K562 (cell line): Measurements from ENCODE around the gene CRLF3. TPM values are rescaled to one million over a fixed set of nuclear protein-coding genes. Genes with fewer than 3 reads are reported as not detected.

ENCODE experiments used
- HIVEP1 ChIP-seq: fragments of 250-450 bp; sonication (Bioruptor Pico); IDR thresholded peaks from 2 replicates; pipeline ENCODE4 v1.4.0; 2020; ENCODE audit warnings: mild to moderate bottlenecking
- HNRNPK ChIP-seq: fragments of 200-400 bp; formaldehyde crosslinking; IDR thresholded peaks from one replicate; pipeline ENCODE4 v1.6.1; 2018; ENCODE audit warnings: mild to moderate bottlenecking, low read depth, low read length; ENCODE audit not compliant: poor library complexity, severe bottlenecking
- JUNB ChIP-seq: fragments of 450-650 bp; formaldehyde crosslinking; conservative IDR thresholded peaks from 2 replicates; pipeline ENCODE4 v1.4.0; 2020; ENCODE audit warnings: mild to moderate bottlenecking
- MAFG ChIP-seq: fragments of 450-650 bp; conservative IDR thresholded peaks from 2 replicates; pipeline ENCODE4 v1.6.1; 2016; ENCODE audit warnings: missing genetic modification characterization, missing compliant biosample characterization
- MAFK ChIP-seq: IDR thresholded peaks from 2 replicates; pipeline ENCODE4 v1.6.1; 2011; ENCODE audit warnings: low read length, improper control_type of control experiment
- MAZ ChIP-seq, 2 experiments: fragments of 450-650 bp in 1 of 2; sonication (generic) in 1 of 2; formaldehyde crosslinking; IDR thresholded peaks in 1 of 2; conservative IDR thresholded peaks in 1 of 2; 2 replicates each; pipeline versions ENCODE4 v1.4.0 to v1.5.0; 2020; ENCODE audit warnings: mild to moderate bottlenecking in 1 of 2, missing genetic modification reagents in 1 of 2
- MYNN ChIP-seq, 2 experiments: sonication (generic); formaldehyde crosslinking in 1 of 2; IDR thresholded peaks; 2 replicates each; pipeline versions ENCODE4 v1.5.0 to v1.6.1; 2016 to 2020; ENCODE audit warnings: antibody characterized with exemption in 1 of 2, missing genetic modification reagents in 1 of 2
- NEUROD1 ChIP-seq: fragments of 150-350 bp; IDR thresholded peaks from 2 replicates; pipeline ENCODE4 v1.6.1; 2014; ENCODE audit warnings: borderline replicate concordance, low read length, low read depth; ENCODE audit not compliant: partially characterized antibody
- RUNX1 ChIP-seq: sonication (generic); IDR thresholded peaks from 2 replicates; pipeline ENCODE4 v1.6.1; 2016; ENCODE audit warnings: antibody characterized with exemption, low read depth
- SAFB ChIP-seq: fragments of 200-400 bp; formaldehyde crosslinking; IDR thresholded peaks from 2 replicates; pipeline ENCODE4 v1.6.1; 2017; ENCODE audit warnings: low read depth, low read length, borderline replicate concordance
- SRF ChIP-seq, 2 experiments: fragments of 250-450, 450-650 bp in 1 of 2; sonication (Bioruptor Pico) in 1 of 2; sonication (generic) in 1 of 2; formaldehyde crosslinking; IDR thresholded peaks; 2 replicates each; pipeline versions ENCODE4 v1.5.0 to v1.5.1; 2020 to 2022; ENCODE audit warnings: mild to moderate bottlenecking in 1 of 2, missing genetic modification reagents in 1 of 2
- STAT5A ChIP-seq: IDR thresholded peaks from 2 replicates; pipeline ENCODE4 v1.6.1; 2012; ENCODE audit warnings: low read length, inconsistent platforms, borderline replicate concordance
- ZNF507 ChIP-seq: conservative IDR thresholded peaks from 2 replicates; pipeline ENCODE4 v1.6.1; 2017; ENCODE audit warnings: missing genetic modification characterization, missing compliant biosample characterization
- polyA plus RNA-seq, 8 experiments: library from polyadenylated mRNA; depleted of rRNA in 4 of 8; stranded (reverse) in 5 of 8; unstranded in 3 of 8; fragments of >200 nt; fragmentation: Nextera tagmentation in 2 of 8; fragmentation: Illumina TruSeq in 1 of 8; extraction: Ambion mirVana in 2 of 8; extraction: Trizol in 1 of 8; gene quantifications; 2 replicates each; pipeline versions ENCODE4 v1.2.1 to v1.2.3, GENCODE V29; 2011 to 2014; ENCODE audit warnings: inconsistent platforms in 1 of 8, missing spikeins in 1 of 8
- total RNA-seq, 7 experiments: library from RNA; depleted of rRNA in 6 of 7; stranded (reverse); fragments of >200 nt in 6 of 7; fragmentation: Illumina TruSeq in 2 of 7; extraction: Trizol in 2 of 7; gene quantifications; 2 replicates each; pipeline versions ENCODE4 v1.2.1 to v1.2.3, GENCODE V29; 2011 to 2021; ENCODE audit warnings: low replicate concordance in 1 of 7
- TF ChIP-seq, protein P1 (sequence below): sonication (generic); formaldehyde crosslinking; IDR thresholded peaks from 2 replicates; pipeline ENCODE4 v1.8.0; 2022; ENCODE audit warnings: mild to moderate bottlenecking, missing genetic modification reagents
- TF ChIP-seq, protein P2 (sequence below): sonication (generic); formaldehyde crosslinking; IDR thresholded peaks from 2 replicates; pipeline ENCODE4 v1.8.1; 2023; ENCODE audit warnings: mild to moderate bottlenecking, missing genetic modification reagents, moderate library complexity
- TF ChIP-seq, protein P3 (sequence below): fragments of 450-650 bp; IDR thresholded peaks from 2 replicates; pipeline ENCODE4 v1.6.1; 2016; ENCODE audit warnings: mild to moderate bottlenecking
- TF ChIP-seq, protein P4 (sequence below): fragments of 200-400 bp; formaldehyde crosslinking; IDR thresholded peaks from 2 replicates; pipeline ENCODE4 v1.6.1; 2017; ENCODE audit warnings: mild to moderate bottlenecking, low read depth, low read length, moderate library complexity

CRLF3 gene
- total and polyA plus RNA-seq, 9 of the 15 experiments (the other 6 are each of a cell fraction or from before 2014, with no cell fraction given) = 13.2 to 55.9 (median 29.8) TPM

DNA sequence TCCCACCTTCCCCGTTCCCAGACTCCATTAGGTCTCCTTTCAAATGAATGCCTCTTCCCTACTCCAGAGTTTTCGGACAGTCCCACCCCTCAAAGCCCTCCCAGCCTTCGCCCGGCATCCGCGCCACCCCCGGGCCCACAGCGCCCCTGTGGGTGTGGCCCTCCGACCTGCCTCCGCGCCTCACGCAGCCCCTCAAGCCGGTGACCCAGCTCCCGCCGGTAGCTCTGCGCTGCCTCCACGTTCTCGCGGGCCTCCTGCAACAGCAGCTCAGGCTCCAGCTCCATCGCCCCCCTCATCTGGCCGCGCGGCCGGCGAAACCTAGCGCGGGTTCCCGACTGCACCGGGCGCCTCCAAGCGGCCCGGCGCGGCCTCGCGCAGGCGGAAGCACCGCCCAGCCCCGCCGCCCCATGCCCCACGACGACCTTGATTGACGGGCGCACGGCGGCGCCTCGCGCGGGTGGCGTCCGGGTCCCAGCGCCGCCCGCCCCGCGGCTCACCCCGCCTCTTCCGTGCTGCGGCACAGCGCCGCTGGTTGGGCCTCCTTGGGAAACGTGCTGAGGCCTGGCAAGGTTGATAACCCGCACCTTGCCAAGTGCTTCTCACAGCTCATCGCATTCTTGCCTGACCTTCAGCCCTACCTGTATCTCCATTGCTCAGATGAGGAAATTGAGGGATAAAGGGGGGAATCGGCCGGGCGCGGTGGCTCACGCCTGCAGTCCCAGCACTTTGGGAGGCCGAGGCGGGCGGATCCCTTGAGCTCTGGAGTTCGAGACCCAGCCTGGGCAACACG is at the start of gene CRLF3 (continued):
- TF ChIP-seq, protein P1, sequence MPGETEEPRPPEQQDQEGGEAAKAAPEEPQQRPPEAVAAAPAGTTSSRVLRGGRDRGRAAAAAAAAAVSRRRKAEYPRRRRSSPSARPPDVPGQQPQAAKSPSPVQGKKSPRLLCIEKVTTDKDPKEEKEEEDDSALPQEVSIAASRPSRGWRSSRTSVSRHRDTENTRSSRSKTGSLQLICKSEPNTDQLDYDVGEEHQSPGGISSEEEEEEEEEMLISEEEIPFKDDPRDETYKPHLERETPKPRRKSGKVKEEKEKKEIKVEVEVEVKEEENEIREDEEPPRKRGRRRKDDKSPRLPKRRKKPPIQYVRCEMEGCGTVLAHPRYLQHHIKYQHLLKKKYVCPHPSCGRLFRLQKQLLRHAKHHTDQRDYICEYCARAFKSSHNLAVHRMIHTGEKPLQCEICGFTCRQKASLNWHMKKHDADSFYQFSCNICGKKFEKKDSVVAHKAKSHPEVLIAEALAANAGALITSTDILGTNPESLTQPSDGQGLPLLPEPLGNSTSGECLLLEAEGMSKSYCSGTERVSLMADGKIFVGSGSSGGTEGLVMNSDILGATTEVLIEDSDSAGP (CRISPR knock-in tag) = no peak
- TF ChIP-seq HIVEP1 (CRISPR knock-in tag) = no peak
- TF ChIP-seq, protein P2, sequence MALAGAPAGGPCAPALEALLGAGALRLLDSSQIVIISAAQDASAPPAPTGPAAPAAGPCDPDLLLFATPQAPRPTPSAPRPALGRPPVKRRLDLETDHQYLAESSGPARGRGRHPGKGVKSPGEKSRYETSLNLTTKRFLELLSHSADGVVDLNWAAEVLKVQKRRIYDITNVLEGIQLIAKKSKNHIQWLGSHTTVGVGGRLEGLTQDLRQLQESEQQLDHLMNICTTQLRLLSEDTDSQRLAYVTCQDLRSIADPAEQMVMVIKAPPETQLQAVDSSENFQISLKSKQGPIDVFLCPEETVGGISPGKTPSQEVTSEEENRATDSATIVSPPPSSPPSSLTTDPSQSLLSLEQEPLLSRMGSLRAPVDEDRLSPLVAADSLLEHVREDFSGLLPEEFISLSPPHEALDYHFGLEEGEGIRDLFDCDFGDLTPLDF (CRISPR knock-in tag) = no peak; the same call in 1 of the 2 replicates
- TF ChIP-seq MAFG (tag) = no peak
- no peak; the same call in 1 of the 2 replicates for TF ChIP-seq MAFK
- TF ChIP-seq STAT5A = no peak; the same call in 1 of the 2 replicates
- no peak for TF ChIP-seq JUNB (CRISPR knock-in tag)
- TF ChIP-seq HNRNPK = peak; percentile 53
- TF ChIP-seq SRF (CRISPR knock-in tag; IDR thresholded peaks at IDR 0.05) = peak in 1 of 2 experiments; percentile 51; a peak in 1 of 4 replicates
- no peak for TF ChIP-seq ZNF507 (tag)
- peak; percentile 84 for TF ChIP-seq NEUROD1
- TF ChIP-seq, protein P3, sequence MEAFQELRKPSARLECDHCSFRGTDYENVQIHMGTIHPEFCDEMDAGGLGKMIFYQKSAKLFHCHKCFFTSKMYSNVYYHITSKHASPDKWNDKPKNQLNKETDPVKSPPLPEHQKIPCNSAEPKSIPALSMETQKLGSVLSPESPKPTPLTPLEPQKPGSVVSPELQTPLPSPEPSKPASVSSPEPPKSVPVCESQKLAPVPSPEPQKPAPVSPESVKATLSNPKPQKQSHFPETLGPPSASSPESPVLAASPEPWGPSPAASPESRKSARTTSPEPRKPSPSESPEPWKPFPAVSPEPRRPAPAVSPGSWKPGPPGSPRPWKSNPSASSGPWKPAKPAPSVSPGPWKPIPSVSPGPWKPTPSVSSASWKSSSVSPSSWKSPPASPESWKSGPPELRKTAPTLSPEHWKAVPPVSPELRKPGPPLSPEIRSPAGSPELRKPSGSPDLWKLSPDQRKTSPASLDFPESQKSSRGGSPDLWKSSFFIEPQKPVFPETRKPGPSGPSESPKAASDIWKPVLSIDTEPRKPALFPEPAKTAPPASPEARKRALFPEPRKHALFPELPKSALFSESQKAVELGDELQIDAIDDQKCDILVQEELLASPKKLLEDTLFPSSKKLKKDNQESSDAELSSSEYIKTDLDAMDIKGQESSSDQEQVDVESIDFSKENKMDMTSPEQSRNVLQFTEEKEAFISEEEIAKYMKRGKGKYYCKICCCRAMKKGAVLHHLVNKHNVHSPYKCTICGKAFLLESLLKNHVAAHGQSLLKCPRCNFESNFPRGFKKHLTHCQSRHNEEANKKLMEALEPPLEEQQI = no peak
- TF ChIP-seq MAZ (CRISPR knock-in tag; conservative IDR thresholded peaks at IDR 0.05 in 1 of 2, IDR thresholded peaks at IDR 0.05 in 1 of 2) = peak; percentile 74 to 87; a peak in 3 of 4 replicates
- peak; percentile 66; the same call in 1 of the 2 replicates for TF ChIP-seq MYNN (IDR thresholded peaks at IDR 0.05)
- TF ChIP-seq MYNN (CRISPR knock-in tag; IDR thresholded peaks at IDR 0.05) = no peak
- TF ChIP-seq, protein P4, sequence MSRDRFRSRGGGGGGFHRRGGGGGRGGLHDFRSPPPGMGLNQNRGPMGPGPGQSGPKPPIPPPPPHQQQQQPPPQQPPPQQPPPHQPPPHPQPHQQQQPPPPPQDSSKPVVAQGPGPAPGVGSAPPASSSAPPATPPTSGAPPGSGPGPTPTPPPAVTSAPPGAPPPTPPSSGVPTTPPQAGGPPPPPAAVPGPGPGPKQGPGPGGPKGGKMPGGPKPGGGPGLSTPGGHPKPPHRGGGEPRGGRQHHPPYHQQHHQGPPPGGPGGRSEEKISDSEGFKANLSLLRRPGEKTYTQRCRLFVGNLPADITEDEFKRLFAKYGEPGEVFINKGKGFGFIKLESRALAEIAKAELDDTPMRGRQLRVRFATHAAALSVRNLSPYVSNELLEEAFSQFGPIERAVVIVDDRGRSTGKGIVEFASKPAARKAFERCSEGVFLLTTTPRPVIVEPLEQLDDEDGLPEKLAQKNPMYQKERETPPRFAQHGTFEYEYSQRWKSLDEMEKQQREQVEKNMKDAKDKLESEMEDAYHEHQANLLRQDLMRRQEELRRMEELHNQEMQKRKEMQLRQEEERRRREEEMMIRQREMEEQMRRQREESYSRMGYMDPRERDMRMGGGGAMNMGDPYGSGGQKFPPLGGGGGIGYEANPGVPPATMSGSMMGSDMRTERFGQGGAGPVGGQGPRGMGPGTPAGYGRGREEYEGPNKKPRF = no peak
- TF ChIP-seq SAFB = no peak
- no peak for TF ChIP-seq RUNX1
